Mesothelial cell of epicardium (in vitro differentiated cells): Measurements from ENCODE around the gene ALG5. TPM values are rescaled to one million over a fixed set of nuclear protein-coding genes. Genes with fewer than 3 reads are reported as not detected.
A peak's percentile ranks its signal among the peaks of the same experiment; 100 is the strongest.

Experiments
- DNase-seq, 2 experiments: peaks; one replicate each; pipeline ENCODE4 v3.0.0; 2021; ENCODE audit warnings: low spot score in 2 of 2; ENCODE audit not compliant: unreplicated experiment in 2 of 2
- H3K27ac Mint-ChIP-seq: 2 replicates; pipeline ENCODE4 v1.8.0; 2021; ENCODE audit warnings: mixed read lengths
- H3K27me3 Mint-ChIP-seq: 2 replicates; pipeline ENCODE4 v1.8.0; 2021; ENCODE audit warnings: low read depth, mixed read lengths
- H3K36me3 Mint-ChIP-seq: 2 replicates; pipeline ENCODE4 v1.8.0; 2021; ENCODE audit warnings: mixed read lengths
- H3K4me1 Mint-ChIP-seq: 2 replicates; pipeline ENCODE4 v1.8.0; 2021; ENCODE audit warnings: mixed read lengths
- H3K4me3 Mint-ChIP-seq: 2 replicates; pipeline ENCODE4 v1.8.0; 2021; ENCODE audit warnings: mild to moderate bottlenecking, moderate library complexity, mixed read lengths
- H3K9me3 Mint-ChIP-seq: 2 replicates; pipeline ENCODE4 v1.8.0; 2021; ENCODE audit warnings: mixed read lengths
- total RNA-seq: library from RNA; stranded (reverse); gene quantifications from 3 replicates; pipeline ENCODE4 v1.2.1, GENCODE V29; 2021
- TF ChIP-seq, protein P1 (sequence below): fragments of 200-600 bp; sonication (generic); IDR thresholded peaks from one replicate; pipeline ENCODE4 v1.5.0; 2021; ENCODE audit warnings: antibody characterized with exemption; ENCODE audit not compliant: unreplicated experiment

ALG5 gene
- total RNA-seq, 1 donor from 2014 or later = 27.2 TPM

DNA sequence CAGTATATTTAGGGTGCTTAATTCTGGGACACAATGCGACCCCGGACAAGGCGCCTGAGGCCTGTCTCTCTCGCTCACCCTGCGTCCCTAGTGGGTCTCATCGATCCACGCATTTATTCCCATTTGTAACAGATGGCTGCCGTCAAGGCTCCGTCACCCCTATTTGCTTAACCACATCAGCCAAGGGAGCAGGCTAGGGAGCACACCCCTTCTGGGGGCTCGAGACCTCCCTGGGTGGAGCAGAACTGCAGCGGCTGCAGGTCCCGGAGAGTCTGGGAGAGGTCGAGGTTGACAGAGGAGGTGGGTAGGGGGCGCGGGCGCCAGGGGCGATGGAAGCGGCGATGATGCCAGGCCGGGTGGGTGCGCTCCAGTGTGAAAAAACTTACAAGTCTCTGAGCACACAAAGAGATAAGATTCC, 507 bp downstream of the ALG5 start:
- peaks cover 32% of the 10 kb centered on the region for H3K4me1 Mint-ChIP-seq
- peaks cover 5% of the 10 kb centered on the region for H3K36me3 Mint-ChIP-seq
- DNase-seq = peak in 1 of 2 experiments; percentile 57
- peak overlapping the region; percentile 100 for H3K27ac Mint-ChIP-seq
- TF ChIP-seq, protein P1, sequence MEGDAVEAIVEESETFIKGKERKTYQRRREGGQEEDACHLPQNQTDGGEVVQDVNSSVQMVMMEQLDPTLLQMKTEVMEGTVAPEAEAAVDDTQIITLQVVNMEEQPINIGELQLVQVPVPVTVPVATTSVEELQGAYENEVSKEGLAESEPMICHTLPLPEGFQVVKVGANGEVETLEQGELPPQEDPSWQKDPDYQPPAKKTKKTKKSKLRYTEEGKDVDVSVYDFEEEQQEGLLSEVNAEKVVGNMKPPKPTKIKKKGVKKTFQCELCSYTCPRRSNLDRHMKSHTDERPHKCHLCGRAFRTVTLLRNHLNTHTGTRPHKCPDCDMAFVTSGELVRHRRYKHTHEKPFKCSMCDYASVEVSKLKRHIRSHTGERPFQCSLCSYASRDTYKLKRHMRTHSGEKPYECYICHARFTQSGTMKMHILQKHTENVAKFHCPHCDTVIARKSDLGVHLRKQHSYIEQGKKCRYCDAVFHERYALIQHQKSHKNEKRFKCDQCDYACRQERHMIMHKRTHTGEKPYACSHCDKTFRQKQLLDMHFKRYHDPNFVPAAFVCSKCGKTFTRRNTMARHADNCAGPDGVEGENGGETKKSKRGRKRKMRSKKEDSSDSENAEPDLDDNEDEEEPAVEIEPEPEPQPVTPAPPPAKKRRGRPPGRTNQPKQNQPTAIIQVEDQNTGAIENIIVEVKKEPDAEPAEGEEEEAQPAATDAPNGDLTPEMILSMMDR = no peak
- H3K9me3 Mint-ChIP-seq = no peaks in the 10 kb centered on the region
- H3K4me3 Mint-ChIP-seq = peak overlapping the region; percentile 100
- no peaks in the 10 kb centered on the region for H3K27me3 Mint-ChIP-seq

DNA sequence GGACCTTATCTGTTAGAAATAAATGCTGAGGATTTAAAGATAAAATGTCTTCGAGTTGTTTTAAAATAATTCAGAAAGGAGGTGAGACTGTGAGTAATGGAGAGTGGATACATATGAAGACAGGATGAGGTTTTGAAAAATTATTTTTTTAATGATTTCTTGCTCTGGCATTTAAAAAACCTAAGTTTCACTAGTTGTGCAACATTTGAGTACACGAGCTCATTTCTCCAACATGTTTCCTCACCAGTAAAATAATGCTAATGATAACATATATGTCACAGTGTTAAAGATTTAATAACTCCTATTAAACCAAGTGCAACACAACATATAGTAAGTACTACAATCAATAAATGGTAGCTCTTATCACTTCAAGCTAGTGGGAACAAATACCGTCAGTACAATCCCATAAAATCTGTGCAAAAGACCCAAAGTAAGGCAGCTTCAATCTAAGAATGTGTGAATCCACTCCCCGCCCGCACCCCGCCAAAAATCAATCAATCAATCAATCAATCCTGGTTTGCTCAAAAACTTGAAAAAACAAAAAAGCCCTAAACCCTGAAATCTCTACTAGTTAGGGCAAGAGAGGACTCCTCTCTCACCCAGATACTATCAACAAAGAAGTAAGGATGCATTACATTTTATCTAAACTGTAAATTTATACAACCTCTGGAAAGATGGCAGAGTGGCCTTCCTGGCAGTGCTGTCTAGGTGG, 1.3 kb downstream of the ALG5 start:
- no peaks in the 10 kb centered on the region for H3K9me3 Mint-ChIP-seq
- H3K4me3 Mint-ChIP-seq = peak overlapping the region; percentile 100
- TF ChIP-seq, protein P1 = no peak
- no peak for DNase-seq
- peaks cover 32% of the 10 kb centered on the region for H3K4me1 Mint-ChIP-seq
- H3K36me3 Mint-ChIP-seq = peaks cover 5% of the 10 kb centered on the region
- peak overlapping the region; percentile 100 for H3K27ac Mint-ChIP-seq
- H3K27me3 Mint-ChIP-seq = no peaks in the 10 kb centered on the region

DNA sequence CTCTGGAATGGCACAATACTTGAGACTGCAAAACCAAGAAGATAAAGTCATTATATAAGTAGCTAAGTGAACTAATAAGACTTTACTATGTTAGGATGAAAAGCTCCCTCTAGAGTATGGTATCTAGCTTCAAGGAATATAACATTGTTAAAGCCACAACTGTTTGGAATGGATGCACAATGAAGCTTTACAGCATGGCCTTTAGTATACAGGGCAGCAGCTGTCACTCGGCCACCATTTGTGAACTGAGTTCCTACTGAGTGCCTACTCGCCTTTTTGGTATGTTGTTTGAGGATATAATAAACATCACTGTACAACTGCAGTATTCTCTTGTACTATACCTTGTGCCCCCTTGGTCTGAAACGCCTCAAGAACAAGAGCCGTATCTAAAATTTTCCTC, 6.8 kb downstream of the ALG5 start:
- H3K27ac Mint-ChIP-seq = no peak overlapping the region
- no peak for DNase-seq
- no peaks in the 10 kb centered on the region for H3K9me3 Mint-ChIP-seq
- peaks cover 40% of the 10 kb centered on the region for H3K36me3 Mint-ChIP-seq
- H3K27me3 Mint-ChIP-seq = no peaks in the 10 kb centered on the region
- TF ChIP-seq, protein P1 = no peak
- H3K4me3 Mint-ChIP-seq = no peak overlapping the region
- peaks cover 7% of the 10 kb centered on the region for H3K4me1 Mint-ChIP-seq

DNA sequence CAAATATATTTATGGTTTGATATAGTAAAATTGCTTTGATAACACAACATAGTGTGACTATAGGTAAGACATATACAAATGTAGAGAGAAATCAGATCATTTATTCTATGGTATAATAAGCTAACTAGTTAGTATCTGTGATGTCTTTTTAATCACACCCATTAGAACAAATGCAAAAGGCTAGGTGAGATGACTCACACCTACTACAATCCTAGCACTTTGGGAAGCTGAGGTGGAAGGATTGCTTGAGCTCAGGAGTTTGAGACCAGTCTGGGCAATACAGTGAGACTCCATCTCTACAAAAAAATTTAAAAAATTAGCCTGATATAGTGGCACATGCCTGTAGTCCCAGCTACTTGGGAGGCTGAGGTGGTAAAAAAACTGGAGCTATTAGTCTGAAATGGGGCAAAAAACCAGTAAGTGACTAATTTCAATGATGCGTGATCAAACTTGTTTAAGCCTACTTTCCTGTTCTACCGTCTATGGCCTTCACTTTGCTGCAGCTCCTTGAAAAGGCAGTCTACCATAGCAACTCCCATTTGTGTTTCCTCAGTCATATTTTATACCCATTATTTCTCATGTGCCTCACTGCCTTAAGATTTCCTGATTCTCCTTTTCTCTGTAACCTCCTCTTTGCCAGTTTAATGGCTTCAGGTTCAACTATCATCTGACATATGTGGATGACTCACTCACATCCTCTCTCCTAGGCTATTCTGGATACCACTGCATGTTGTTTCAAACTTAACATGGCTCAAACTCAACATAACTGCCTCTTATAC, 12.5 kb downstream of the ALG5 start:
- H3K4me1 Mint-ChIP-seq = no peaks in the 10 kb centered on the region
- no peak overlapping the region for H3K27ac Mint-ChIP-seq
- TF ChIP-seq, protein P1 = no peak
- no peaks in the 10 kb centered on the region for H3K9me3 Mint-ChIP-seq
- DNase-seq = no peak
- no peaks in the 10 kb centered on the region for H3K27me3 Mint-ChIP-seq
- H3K4me3 Mint-ChIP-seq = no peak overlapping the region
- peaks cover 44% of the 10 kb centered on the region for H3K36me3 Mint-ChIP-seq

DNA sequence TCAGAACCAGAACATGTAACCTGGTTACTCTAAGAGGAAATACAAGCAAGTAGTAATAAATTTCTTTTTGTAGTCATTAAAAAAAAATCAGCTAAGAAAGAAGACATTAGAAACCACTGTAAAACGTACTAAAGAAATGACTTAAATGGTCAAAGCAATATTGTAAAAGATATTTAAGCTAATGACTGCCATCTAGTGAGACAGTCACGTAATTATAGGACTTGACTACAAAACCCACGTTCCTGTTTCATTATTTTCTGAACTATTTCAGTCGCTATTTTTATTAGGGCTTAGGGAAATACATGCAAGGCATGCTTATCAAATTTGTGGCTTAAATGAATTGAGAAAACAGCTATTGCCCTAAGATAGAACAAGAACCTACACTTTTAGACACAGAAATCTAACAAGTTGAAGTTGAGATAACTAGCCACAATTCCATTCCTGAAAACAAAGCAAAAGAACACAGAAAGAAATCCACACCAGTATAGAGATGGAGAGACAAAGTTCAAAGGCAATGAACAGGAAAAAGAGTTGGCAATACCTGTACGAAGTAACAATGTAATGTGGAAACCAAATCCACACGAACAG, 17.9 kb downstream of the ALG5 start:
- Mint-ChIP-seq H3K9me3 (no peaks in the 10 kb centered on the region), H3K27me3 (no peaks in the 10 kb centered on the region), H3K4me3 (no peak overlapping the region), H3K36me3 (peaks cover 26% of the 10 kb centered on the region), H3K4me1 (peaks cover 2% of the 10 kb centered on the region), H3K27ac (peak overlapping the region; percentile 1)
- TF ChIP-seq, protein P1 = peak; percentile 44
- no peak for DNase-seq
